ENCODE data around the gene TEX261. TPM values are rescaled to one million over a fixed set of nuclear protein-coding genes. Genes with fewer than 3 reads are reported as not detected.

Gene TEX261
- total RNA-seq, 4 donors from 2014 or later = 24.6 to 41.0 (median 34.9) TPM

- TF ChIP-seq POLR2AphosphoS5 (IDR thresholded peaks at IDR 0.05) = no peak
- TF ChIP-seq EP300 (IDR thresholded peaks at IDR 0.05) = no peak
- H3K27ac ChIP-seq = no peak overlapping the region
- no peaks in the 10 kb centered on the region for H3K36me3 ChIP-seq
- H3K4me1 ChIP-seq = peaks cover 0 to 13% (median 0%) of the 10 kb centered on the region in 3 donors
- H3K27me3 ChIP-seq = peaks cover 87% of the 10 kb centered on the region
- H3K9me3 ChIP-seq = no peaks in the 10 kb centered on the region
- no peak overlapping the region for H3K4me3 ChIP-seq
- 62 to 78% methylated on average over 4 to 5 of the region's 12 CpGs for WGBS, 2 donors (ENCODE audit: low coverage in 1 of 2)
- ATAC-seq = no peak
These were observed 32.3 kb downstream of the TEX261 start for GRCh38 chr2:70962211-70962884.

DNA sequence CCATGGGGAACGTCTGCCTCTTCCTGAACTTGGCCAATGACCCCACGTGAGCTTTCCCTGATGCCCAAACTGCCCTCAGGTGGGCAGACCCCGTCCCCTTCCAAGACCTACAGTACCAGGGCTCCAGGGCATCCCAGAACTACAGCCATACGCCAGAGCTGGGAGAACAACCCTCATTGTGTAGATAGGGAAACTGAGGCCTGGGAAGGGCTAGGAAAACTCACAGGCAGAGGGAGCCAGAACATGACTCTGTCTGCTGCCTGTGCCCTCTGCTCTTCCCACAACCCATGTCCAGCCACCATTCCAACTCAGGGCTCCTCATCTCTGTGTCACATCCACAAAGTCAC, 33.1 kb downstream of the TEX261 start:
- H3K27ac ChIP-seq = no peak overlapping the region
- H3K4me1 ChIP-seq = peaks cover 0 to 13% (median 0%) of the 10 kb centered on the region in 3 donors
- no peaks in the 10 kb centered on the region for H3K36me3 ChIP-seq
- H3K9me3 ChIP-seq = no peaks in the 10 kb centered on the region
- no peak for ATAC-seq
- peaks cover 90% of the 10 kb centered on the region for H3K27me3 ChIP-seq
- no CpG with 5 or more reads among the region's 4 CpGs for WGBS, 2 donors (ENCODE audit: low coverage in 1 of 2)
- TF ChIP-seq EP300 (IDR thresholded peaks at IDR 0.05) (no peak), POLR2AphosphoS5 (IDR thresholded peaks at IDR 0.05) (no peak), POLR2A (IDR thresholded peaks at IDR 0.05) (no peak)
- TF ChIP-seq, protein P1, sequence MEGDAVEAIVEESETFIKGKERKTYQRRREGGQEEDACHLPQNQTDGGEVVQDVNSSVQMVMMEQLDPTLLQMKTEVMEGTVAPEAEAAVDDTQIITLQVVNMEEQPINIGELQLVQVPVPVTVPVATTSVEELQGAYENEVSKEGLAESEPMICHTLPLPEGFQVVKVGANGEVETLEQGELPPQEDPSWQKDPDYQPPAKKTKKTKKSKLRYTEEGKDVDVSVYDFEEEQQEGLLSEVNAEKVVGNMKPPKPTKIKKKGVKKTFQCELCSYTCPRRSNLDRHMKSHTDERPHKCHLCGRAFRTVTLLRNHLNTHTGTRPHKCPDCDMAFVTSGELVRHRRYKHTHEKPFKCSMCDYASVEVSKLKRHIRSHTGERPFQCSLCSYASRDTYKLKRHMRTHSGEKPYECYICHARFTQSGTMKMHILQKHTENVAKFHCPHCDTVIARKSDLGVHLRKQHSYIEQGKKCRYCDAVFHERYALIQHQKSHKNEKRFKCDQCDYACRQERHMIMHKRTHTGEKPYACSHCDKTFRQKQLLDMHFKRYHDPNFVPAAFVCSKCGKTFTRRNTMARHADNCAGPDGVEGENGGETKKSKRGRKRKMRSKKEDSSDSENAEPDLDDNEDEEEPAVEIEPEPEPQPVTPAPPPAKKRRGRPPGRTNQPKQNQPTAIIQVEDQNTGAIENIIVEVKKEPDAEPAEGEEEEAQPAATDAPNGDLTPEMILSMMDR (IDR thresholded peaks at IDR 0.05) = no peak
- no peak overlapping the region for H3K4me3 ChIP-seq

DNA sequence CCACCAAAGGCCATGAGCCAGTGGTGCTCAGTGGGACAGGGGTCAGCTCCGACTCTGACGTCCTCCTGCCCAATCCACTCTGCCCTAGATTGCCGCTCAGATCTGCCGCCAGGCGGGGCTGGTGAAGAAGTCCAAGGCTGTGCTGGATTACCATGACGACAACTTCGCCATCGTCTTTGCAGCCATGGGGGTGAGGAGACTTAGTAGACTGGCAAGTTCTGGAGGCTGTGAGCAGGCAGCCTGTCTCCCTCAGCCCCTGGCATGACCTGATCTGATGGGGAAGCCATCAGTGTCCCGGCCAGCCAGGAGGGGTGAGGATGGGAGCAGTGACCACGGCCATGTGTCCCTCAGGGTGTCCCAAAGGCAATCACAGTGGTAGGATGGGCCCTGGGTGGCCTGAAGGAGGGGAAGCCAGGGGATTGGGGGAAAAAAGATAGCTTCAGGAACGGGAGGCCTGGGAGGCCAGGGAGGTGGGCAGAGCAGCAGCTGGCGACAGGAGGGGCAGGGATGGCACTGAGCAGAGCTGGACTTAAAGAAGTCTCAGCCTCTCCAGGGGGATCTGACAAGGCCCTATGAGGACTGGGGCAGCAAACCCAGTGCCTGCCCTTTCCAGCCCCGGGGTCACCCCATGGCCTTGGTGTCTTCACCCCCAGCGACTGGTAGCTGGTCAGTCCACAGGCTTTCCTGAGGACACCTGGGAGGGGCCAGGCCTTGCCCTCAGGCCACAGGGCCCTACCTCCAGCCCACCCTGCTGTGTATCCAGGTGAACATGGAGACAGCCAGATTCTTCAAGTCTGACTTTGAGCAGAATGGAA, 33.6 kb downstream of the TEX261 start:
- ATAC-seq = no peak
- Histone ChIP-seq H3K9me3 (no peaks in the 10 kb centered on the region), H3K27ac (no peak overlapping the region), H3K27me3 (peaks cover 87% of the 10 kb centered on the region), H3K36me3 (no peaks in the 10 kb centered on the region), H3K4me1 (peaks cover 0 to 13% (median 0%) of the 10 kb centered on the region in 3 donors), H3K4me3 (no peak overlapping the region)
- TF ChIP-seq EP300 (IDR thresholded peaks at IDR 0.05) (no peak), POLR2AphosphoS5 (IDR thresholded peaks at IDR 0.05) (no peak), POLR2A (IDR thresholded peaks at IDR 0.05) (no peak)
- TF ChIP-seq, protein P1 (IDR thresholded peaks at IDR 0.05) = no peak
- WGBS, 2 donors (ENCODE audit: low coverage in 1 of 2) = 71 to 100% methylated on average over 1 to 2 of the region's 14 CpGs

DNA sequence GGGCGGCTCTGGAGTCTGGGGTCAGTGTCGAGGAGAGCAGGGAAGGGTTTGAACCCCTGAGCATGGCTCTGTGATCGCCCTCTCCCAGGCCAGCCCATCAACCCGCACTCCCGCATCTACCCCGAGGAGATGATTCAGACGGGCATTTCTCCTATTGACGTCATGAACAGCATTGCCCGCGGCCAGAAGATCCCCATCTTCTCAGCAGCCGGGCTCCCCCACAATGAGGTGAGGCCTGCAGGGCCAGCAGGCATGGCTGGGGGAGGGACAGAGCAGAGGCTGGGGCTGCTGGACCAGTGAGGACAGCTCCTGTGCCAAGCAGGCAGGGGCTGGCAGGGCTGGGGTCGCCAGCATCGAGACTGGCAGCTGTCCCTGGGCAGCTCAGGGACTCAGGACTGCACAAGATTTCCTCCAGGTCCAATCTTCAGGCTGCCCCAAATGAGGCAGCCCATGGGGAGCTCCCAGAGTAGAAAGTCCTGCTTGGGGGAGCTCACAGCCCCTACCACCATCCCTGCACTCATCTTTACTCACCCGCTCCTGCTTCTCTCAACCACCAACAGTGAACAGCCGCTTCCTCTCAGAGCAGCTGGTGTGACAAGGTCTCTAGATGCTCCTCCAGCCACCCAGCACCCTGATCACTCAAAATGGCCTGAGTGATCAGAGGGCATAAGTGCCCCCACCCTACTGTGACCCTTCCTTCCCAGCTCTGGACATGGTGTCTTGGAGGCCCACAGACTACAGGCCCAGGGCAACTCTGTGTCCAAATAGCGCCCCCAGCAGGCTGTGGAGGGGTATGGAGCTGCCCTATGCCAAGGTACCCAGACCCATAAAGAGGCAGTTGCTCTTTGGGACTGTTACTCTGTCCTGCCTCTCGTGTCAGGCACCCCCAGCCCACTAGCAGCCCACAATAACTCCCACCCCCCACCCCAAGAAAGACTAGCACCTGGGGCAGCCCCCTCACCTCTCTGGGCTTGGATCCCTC, 34.5 kb downstream of the TEX261 start:
- WGBS, 2 donors (ENCODE audit: low coverage in 1 of 2) = 73 to 90% methylated on average over 2 of the region's 17 CpGs
- ATAC-seq = no peak
- Histone ChIP-seq H3K4me3 (no peak overlapping the region), H3K4me1 (peaks cover 0 to 8% (median 0%) of the 10 kb centered on the region in 3 donors), H3K27me3 (peaks cover 80% of the 10 kb centered on the region), H3K36me3 (no peaks in the 10 kb centered on the region), H3K27ac (no peak overlapping the region), H3K9me3 (no peaks in the 10 kb centered on the region)
- TF ChIP-seq, protein P1 (IDR thresholded peaks at IDR 0.05) = no peak
- no peak for TF ChIP-seq POLR2A (IDR thresholded peaks at IDR 0.05)
- no peak for TF ChIP-seq POLR2AphosphoS5 (IDR thresholded peaks at IDR 0.05)
- no peak for TF ChIP-seq EP300 (IDR thresholded peaks at IDR 0.05)

DNA sequence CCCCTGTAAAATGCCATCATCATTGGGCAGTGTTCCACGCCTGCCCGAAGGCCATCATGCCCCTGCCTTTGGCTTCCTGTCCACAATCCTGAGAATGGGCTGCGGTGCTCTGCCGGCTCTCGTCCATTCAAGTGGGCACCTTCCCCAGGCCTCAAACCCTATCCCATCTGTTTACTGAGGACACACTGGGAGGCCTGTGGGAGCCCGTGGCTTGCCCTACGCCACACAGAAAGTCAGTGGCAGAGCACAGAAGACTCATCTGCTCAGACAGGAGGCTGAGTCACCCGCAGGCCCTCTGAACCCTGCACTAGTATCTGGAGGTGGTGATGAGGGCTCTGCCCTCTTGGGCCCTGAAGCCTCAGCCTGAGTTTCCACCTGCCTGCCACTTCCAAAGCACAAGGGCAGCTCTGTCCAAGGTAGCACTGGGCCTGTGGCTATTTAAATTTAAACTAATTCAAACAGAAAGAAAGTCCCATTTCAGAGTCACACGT, 35.4 kb downstream of the TEX261 start:
- Histone ChIP-seq H3K27me3 (peaks cover 80% of the 10 kb centered on the region), H3K9me3 (no peaks in the 10 kb centered on the region), H3K4me1 (no peaks in the 10 kb centered on the region), H3K36me3 (no peaks in the 10 kb centered on the region), H3K4me3 (no peak overlapping the region), H3K27ac (no peak overlapping the region)
- ATAC-seq = no peak
- 89% methylated on average over 5 of the region's 9 CpGs; no CpG with 5 or more reads in 1 of the 2 donors for WGBS, 2 donors (ENCODE audit: low coverage in 1 of 2)
- TF ChIP-seq, protein P1 (IDR thresholded peaks at IDR 0.05) = no peak
- TF ChIP-seq EP300 (IDR thresholded peaks at IDR 0.05) (no peak), POLR2A (IDR thresholded peaks at IDR 0.05) (no peak), POLR2AphosphoS5 (IDR thresholded peaks at IDR 0.05) (no peak)

All from gastroesophageal sphincter (tissue), 4 donors.